ENCODE data around the gene GLT8D2. TPM values are rescaled to one million over a fixed set of nuclear protein-coding genes. Genes with fewer than 3 reads are reported as not detected.
A peak's percentile ranks its signal among the peaks of the same experiment; 100 is the strongest.

The GLT8D2 gene
- total RNA-seq, 6 experiments from 2014 or later, result 36.4 to 58.0 (median 50.9) TPM

DNA sequence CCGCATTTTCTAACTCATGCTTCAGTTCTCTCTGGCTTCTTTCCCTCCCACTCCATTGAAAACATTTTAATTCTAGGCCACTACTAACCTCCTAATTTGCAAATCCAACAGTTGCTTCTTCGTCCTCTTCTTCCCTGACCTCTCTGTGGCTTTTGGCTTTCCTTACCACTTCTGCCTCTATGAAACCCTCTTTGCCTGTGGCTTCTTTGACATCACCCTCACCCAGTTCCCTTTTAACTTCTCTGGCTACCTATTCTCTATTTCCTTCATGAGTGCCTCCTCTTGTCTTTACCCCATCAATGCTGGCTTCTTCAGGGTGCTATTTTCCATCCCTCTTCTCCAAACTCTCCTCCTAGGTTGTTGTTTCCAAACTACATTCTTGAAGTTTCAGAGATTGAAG, 10.0 kb upstream of the GLT8D2 start:
- no peak overlapping the region for H3K27ac Mint-ChIP-seq
- no peaks in the 10 kb centered on the region for H3K9me3 Mint-ChIP-seq
- H3K36me3 Mint-ChIP-seq (ENCODE audit: low read depth), result no peaks in the 10 kb centered on the region
- H3K27me3 Mint-ChIP-seq (ENCODE audit: insufficient read depth), result no peaks in the 10 kb centered on the region; the same call in 1 of the 2 replicates
- H3K4me3 Mint-ChIP-seq, result no peak overlapping the region
- TF ChIP-seq CTCF (IDR thresholded peaks at IDR 0.05), result no peak
- peaks cover 20% of the 10 kb centered on the region for H3K4me1 Mint-ChIP-seq (ENCODE audit: low read depth)
- DNase-seq, result no peak

GRCh38 chr12:104058802-104059201, 8.8 kb upstream of the GLT8D2 start:
- H3K36me3 Mint-ChIP-seq (ENCODE audit: low read depth), result no peaks in the 10 kb centered on the region
- DNase-seq, result no peak
- H3K27ac Mint-ChIP-seq, result no peak overlapping the region
- TF ChIP-seq CTCF (IDR thresholded peaks at IDR 0.05), result no peak
- no peaks in the 10 kb centered on the region for H3K9me3 Mint-ChIP-seq
- peaks cover 20% of the 10 kb centered on the region for H3K4me1 Mint-ChIP-seq (ENCODE audit: low read depth)
- no peaks in the 10 kb centered on the region; the same call in 1 of the 2 replicates for H3K27me3 Mint-ChIP-seq (ENCODE audit: insufficient read depth)
- no peak overlapping the region for H3K4me3 Mint-ChIP-seq

DNA sequence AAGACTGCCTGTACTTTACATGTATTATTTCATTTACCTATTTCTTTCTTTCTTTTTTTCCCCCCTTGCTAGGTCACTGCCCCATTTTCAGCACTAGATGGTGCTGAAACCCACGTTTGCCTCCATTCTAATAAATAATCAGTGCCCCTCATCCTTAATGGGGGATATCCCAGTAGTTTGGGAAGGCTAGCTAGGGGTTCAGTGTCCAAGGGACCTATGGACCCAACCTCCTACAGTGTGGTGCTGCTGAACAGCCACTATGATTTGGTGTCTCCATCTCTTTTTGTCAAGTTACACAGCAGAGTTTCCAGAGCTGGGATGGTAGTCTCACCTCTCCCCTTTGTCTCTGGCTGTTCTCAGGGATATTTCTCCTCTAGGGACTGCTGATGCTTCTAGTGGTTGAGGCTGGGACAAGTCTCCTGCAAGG, 7.8 kb upstream of the GLT8D2 start:
- Mint-ChIP-seq H3K4me1 (ENCODE audit: low read depth) (peaks cover 11% of the 10 kb centered on the region), H3K27ac (no peak overlapping the region), H3K27me3 (ENCODE audit: insufficient read depth) (no peaks in the 10 kb centered on the region; the same call in 1 of the 2 replicates), H3K9me3 (no peaks in the 10 kb centered on the region), H3K36me3 (ENCODE audit: low read depth) (no peaks in the 10 kb centered on the region), H3K4me3 (no peak overlapping the region)
- DNase-seq, result no peak
- TF ChIP-seq CTCF (IDR thresholded peaks at IDR 0.05), result peak; percentile 81

DNA sequence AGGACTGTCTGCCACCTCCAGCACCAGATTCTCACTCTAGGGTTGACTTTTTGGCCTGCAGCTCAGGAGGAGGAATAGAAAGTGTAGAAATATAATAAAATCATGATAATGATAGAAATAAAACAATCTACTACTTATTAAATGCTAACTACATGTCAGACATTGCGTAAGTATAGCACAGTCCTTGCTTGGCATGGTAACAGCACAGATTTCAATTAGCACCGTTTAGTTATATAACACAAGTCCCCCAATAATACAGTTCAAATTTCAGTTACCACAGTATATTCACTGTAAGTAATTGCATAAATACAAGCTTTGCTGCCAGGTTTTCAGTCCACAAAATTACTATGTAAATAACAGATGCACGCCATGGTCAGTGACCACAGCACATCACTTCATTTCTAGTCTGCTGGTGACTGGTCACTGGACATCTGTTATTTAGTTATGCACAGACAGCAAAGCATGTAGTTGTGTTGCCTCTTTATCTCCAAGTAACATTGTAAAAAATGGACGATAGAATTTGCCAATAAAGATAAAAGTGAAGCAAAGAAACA, 6.5 kb upstream of the GLT8D2 start:
- peaks cover 9% of the 10 kb centered on the region for H3K4me1 Mint-ChIP-seq (ENCODE audit: low read depth)
- no peak for TF ChIP-seq CTCF (IDR thresholded peaks at IDR 0.05)
- H3K27me3 Mint-ChIP-seq (ENCODE audit: insufficient read depth), result no peaks in the 10 kb centered on the region; the same call in 1 of the 2 replicates
- H3K36me3 Mint-ChIP-seq (ENCODE audit: low read depth), result no peaks in the 10 kb centered on the region
- no peaks in the 10 kb centered on the region for H3K9me3 Mint-ChIP-seq
- no peak for DNase-seq
- H3K4me3 Mint-ChIP-seq, result no peak overlapping the region
- no peak overlapping the region for H3K27ac Mint-ChIP-seq

GRCh38 chr12:104055686-104056388, 5.8 kb upstream of the GLT8D2 start:
- Mint-ChIP-seq H3K27me3 (ENCODE audit: insufficient read depth) (no peaks in the 10 kb centered on the region; the same call in 1 of the 2 replicates), H3K4me3 (no peak overlapping the region; the same call in 1 of the 2 replicates), H3K27ac (no peak overlapping the region), H3K36me3 (ENCODE audit: low read depth) (no peaks in the 10 kb centered on the region), H3K4me1 (ENCODE audit: low read depth) (peaks cover 9% of the 10 kb centered on the region), H3K9me3 (no peaks in the 10 kb centered on the region)
- TF ChIP-seq CTCF (IDR thresholded peaks at IDR 0.05), result no peak
- DNase-seq, result no peak
